K562 (cell line): ENCODE results near the gene ATP6V0D1. TPM values are rescaled to one million over a fixed set of nuclear protein-coding genes. Genes with fewer than 3 reads are reported as not detected.

ENCODE experiments used
- CHD2 ChIP-seq: IDR thresholded peaks from 2 replicates; pipeline ENCODE4 v1.6.1; 2011; ENCODE audit warnings: low read depth, low read length
- ELK1 ChIP-seq: sonication (generic); formaldehyde crosslinking; IDR thresholded peaks from 2 replicates; pipeline ENCODE4 v1.8.1; 2022; ENCODE audit warnings: missing genetic modification reagents
- HBP1 ChIP-seq: fragments of 450-650 bp; formaldehyde crosslinking; IDR thresholded peaks from 2 replicates; pipeline ENCODE4 v1.4.0; 2022; ENCODE audit warnings: missing genetic modification characterization
- HINFP ChIP-seq: fragments of 450-650 bp; conservative IDR thresholded peaks from 2 replicates; pipeline ENCODE4 v1.6.1; 2016; ENCODE audit warnings: missing genetic modification characterization, low read depth, mild to moderate bottlenecking, control low read depth, missing compliant biosample characterization
- ILK ChIP-seq: fragments of 450-650 bp; IDR thresholded peaks from 2 replicates; pipeline ENCODE4 v1.6.1; 2016; ENCODE audit warnings: missing genetic modification characterization, low read depth, mild to moderate bottlenecking, missing compliant biosample characterization, moderate library complexity, borderline replicate concordance
- KAT2B ChIP-seq: IDR thresholded peaks from one replicate; pipeline ENCODE4 v1.6.1; 2012; ENCODE audit warnings: low read depth, mild to moderate bottlenecking, control low read depth, inconsistent platforms, low read length, moderate library complexity
- KDM4B ChIP-seq, 2 experiments: fragments of 450-650 bp in 1 of 2; sonication (generic) in 1 of 2; IDR thresholded peaks; 2 replicates each; pipeline ENCODE4 v1.6.1; 2016 to 2017; ENCODE audit warnings: borderline replicate concordance in 2 of 2, antibody characterized with exemption in 1 of 2, low read depth in 1 of 2, mild to moderate bottlenecking in 1 of 2
- MAFK ChIP-seq: IDR thresholded peaks from 2 replicates; pipeline ENCODE4 v1.6.1; 2011; ENCODE audit warnings: low read length, improper control_type of control experiment
- MEIS2 ChIP-seq: fragments of 450-650 bp; IDR thresholded peaks from 2 replicates; pipeline ENCODE4 v1.6.1; 2014; ENCODE audit warnings: mild to moderate bottlenecking; ENCODE audit not compliant: partially characterized antibody
- MYBL2 ChIP-seq, 2 experiments: fragments of 450-650 bp in 1 of 2; sonication (generic) in 1 of 2; formaldehyde crosslinking in 1 of 2; IDR thresholded peaks; 2 replicates each; pipeline versions ENCODE4 v1.6.1 to v1.8.1; 2017 to 2022; ENCODE audit warnings: borderline replicate concordance in 1 of 2, inconsistent platforms in 1 of 2, low read depth in 1 of 2, mild to moderate bottlenecking in 1 of 2, missing genetic modification reagents in 1 of 2, moderate library complexity in 1 of 2
- NCOA6 ChIP-seq: fragments of 450-650 bp; IDR thresholded peaks from 2 replicates; pipeline ENCODE4 v1.6.1; 2017; ENCODE audit warnings: mild to moderate bottlenecking
- NFE2 ChIP-seq: IDR thresholded peaks from 2 replicates; pipeline ENCODE4 v1.6.1; 2014; ENCODE audit warnings: antibody characterized with exemption, low read depth
- NFXL1 ChIP-seq: fragments of 450-650 bp; formaldehyde crosslinking; IDR thresholded peaks from 2 replicates; pipeline ENCODE4 v1.4.0; 2021; ENCODE audit warnings: mild to moderate bottlenecking
- PCBP1 ChIP-seq: fragments of 200-400 bp; formaldehyde crosslinking; IDR thresholded peaks from 2 replicates; pipeline ENCODE4 v1.6.1; 2018; ENCODE audit warnings: mild to moderate bottlenecking, low read depth, low read length; ENCODE audit not compliant: poor library complexity, severe bottlenecking
- RAD21 ChIP-seq, 2 experiments: fragments of 250-450 bp in 1 of 2; fragments of 450-650 bp in 1 of 2; sonication (Bioruptor Pico) in 1 of 2; formaldehyde crosslinking in 1 of 2; IDR thresholded peaks in 1 of 2; conservative IDR thresholded peaks in 1 of 2; 2 replicates each; pipeline versions ENCODE4 v1.4.0 to v1.8.0; 2020 to 2022; ENCODE audit warnings: mild to moderate bottlenecking in 2 of 2, moderate library complexity in 1 of 2
- SMAD1 ChIP-seq: fragments of 150-350 bp; IDR thresholded peaks from 2 replicates; pipeline ENCODE4 v1.6.1; 2014; ENCODE audit warnings: low read length, low read depth; ENCODE audit not compliant: partially characterized antibody
- SRF ChIP-seq, 2 experiments: fragments of 250-450, 450-650 bp in 1 of 2; sonication (Bioruptor Pico) in 1 of 2; sonication (generic) in 1 of 2; formaldehyde crosslinking; IDR thresholded peaks; 2 replicates each; pipeline versions ENCODE4 v1.5.0 to v1.5.1; 2020 to 2022; ENCODE audit warnings: mild to moderate bottlenecking in 1 of 2, missing genetic modification reagents in 1 of 2
- USF1 ChIP-seq: sonication (generic); formaldehyde crosslinking; IDR thresholded peaks from 2 replicates; pipeline ENCODE4 v1.9.0; 2022; ENCODE audit warnings: mild to moderate bottlenecking, missing genetic modification reagents
- ZBED1 ChIP-seq: IDR thresholded peaks from 2 replicates; pipeline ENCODE4 v1.6.1; 2014
- ZNF134 ChIP-seq: fragments of 250-450 bp; sonication (Bioruptor Pico); conservative IDR thresholded peaks from 2 replicates; pipeline ENCODE4 v1.4.0; 2020
- ZNF146 ChIP-seq: IDR thresholded peaks from one replicate; pipeline ENCODE4 v1.6.1; 2018; ENCODE audit warnings: missing compliant biosample characterization; ENCODE audit not compliant: unreplicated experiment
- ZNF655 ChIP-seq: fragments of 250-450 bp; sonication (Bioruptor Pico); IDR thresholded peaks from 2 replicates; pipeline ENCODE4 v1.5.0; 2021
- polyA plus RNA-seq, 8 experiments: library from polyadenylated mRNA; depleted of rRNA in 4 of 8; stranded (reverse) in 5 of 8; unstranded in 3 of 8; fragments of >200 nt; fragmentation: Nextera tagmentation in 2 of 8; fragmentation: Illumina TruSeq in 1 of 8; extraction: Ambion mirVana in 2 of 8; extraction: Trizol in 1 of 8; gene quantifications; 2 replicates each; pipeline versions ENCODE4 v1.2.1 to v1.2.3, GENCODE V29; 2011 to 2014; ENCODE audit warnings: inconsistent platforms in 1 of 8, missing spikeins in 1 of 8
- total RNA-seq, 7 experiments: library from RNA; depleted of rRNA in 6 of 7; stranded (reverse); fragments of >200 nt in 6 of 7; fragmentation: Illumina TruSeq in 2 of 7; extraction: Trizol in 2 of 7; gene quantifications; 2 replicates each; pipeline versions ENCODE4 v1.2.1 to v1.2.3, GENCODE V29; 2011 to 2021; ENCODE audit warnings: low replicate concordance in 1 of 7

The ATP6V0D1 gene
- total and polyA plus RNA-seq, 9 of the 15 experiments (the other 6 are each of a cell fraction or from before 2014, with no cell fraction given): 23.2 to 69.7 (median 45.6) TPM

- TF ChIP-seq ZNF146 (CRISPR knock-in tag) (no peak), USF1 (CRISPR knock-in tag) (no peak), RAD21 (CRISPR knock-in tag; conservative IDR thresholded peaks at IDR 0.05 in 1 of 2, IDR thresholded peaks at IDR 0.05 in 1 of 2) (peak; percentile 90 to 95), ELK1 (no peak), NFE2 (no peak), ILK (tag) (no peak), MAFK (peak; percentile 52; the same call in 1 of the 2 replicates), CHD2 (no peak), ZBED1 (no peak), MEIS2 (no peak), SRF (CRISPR knock-in tag; IDR thresholded peaks at IDR 0.05) (peak in 1 of 2 experiments; percentile 59; a peak in 1 of 4 replicates), ZNF655 (CRISPR knock-in tag) (no peak), MYBL2 (IDR thresholded peaks at IDR 0.05; ENCODE audit: low read depth) (no peak), MYBL2 (CRISPR knock-in tag; IDR thresholded peaks at IDR 0.05; ENCODE audit: borderline replicate concordance) (no peak), PCBP1 (no peak), SMAD1 (no peak), KDM4B (IDR thresholded peaks at IDR 0.05; ENCODE audit: borderline replicate concordance in 2 of 2, low read depth in 1 of 2) (0 out of 4 replicates have a peak, but pooled peaks of 1 of the 2 experiments have one; percentile 29), KAT2B (no peak), NFXL1 (CRISPR knock-in tag) (no peak), HBP1 (CRISPR knock-in tag) (no peak), HINFP (tag) (no peak), ZNF134 (CRISPR knock-in tag) (no peak), NCOA6 (no peak)
Measured at GRCh38 chr16:67521095-67521804, 40.3 kb upstream of the ATP6V0D1 start (continued).
